Progenitor cell of endocrine pancreas (in vitro differentiated cells): ENCODE data around the gene NPB. TPM values are rescaled to one million over a fixed set of nuclear protein-coding genes. Genes with fewer than 3 reads are reported as not detected.

Source experiments
- DNase-seq: peaks from one replicate; pipeline ENCODE4 v3.0.0; 2021; ENCODE audit warnings: low spot score; ENCODE audit not compliant: unreplicated experiment
- H3K27ac Mint-ChIP-seq: 2 replicates; pipeline ENCODE4 v1.8.0; 2021; ENCODE audit warnings: mild to moderate bottlenecking, moderate library complexity, mixed read lengths
- H3K27me3 Mint-ChIP-seq: 2 replicates; pipeline ENCODE4 v1.8.0; 2021; ENCODE audit warnings: mixed read lengths
- H3K36me3 Mint-ChIP-seq: 2 replicates; pipeline ENCODE4 v1.8.0; 2022; ENCODE audit warnings: mixed read lengths; ENCODE audit not compliant: insufficient read depth
- H3K4me1 Mint-ChIP-seq: 2 replicates; pipeline ENCODE4 v1.8.0; 2021; ENCODE audit warnings: low read depth, mixed read lengths
- H3K4me3 Mint-ChIP-seq: 2 replicates; pipeline ENCODE4 v1.8.0; 2021; ENCODE audit warnings: low read depth, mild to moderate bottlenecking, moderate library complexity, mixed read lengths
- H3K9me3 Mint-ChIP-seq: 2 replicates; pipeline ENCODE4 v1.8.0; 2021; ENCODE audit warnings: low read depth, mixed read lengths
- CTCF ChIP-seq: fragments of 200-600 bp; sonication (generic); IDR thresholded peaks from one replicate; pipeline ENCODE4 v1.5.0; 2021; ENCODE audit warnings: antibody characterized with exemption, mild to moderate bottlenecking; ENCODE audit not compliant: unreplicated experiment
- total RNA-seq: library from RNA; stranded (reverse); gene quantifications from 2 replicates; pipeline ENCODE4 v1.2.1, GENCODE V29; 2021

Gene NPB
- total RNA-seq, 1 donor from 2014 or later: 1.7 TPM

- peaks cover 17% of the 10 kb centered on the region for H3K36me3 Mint-ChIP-seq
- no peak for DNase-seq
- H3K27ac Mint-ChIP-seq: no peak overlapping the region
- H3K27me3 Mint-ChIP-seq: peaks cover 9% of the 10 kb centered on the region
- no peaks in the 10 kb centered on the region for H3K9me3 Mint-ChIP-seq
- no peak for TF ChIP-seq CTCF
- H3K4me1 Mint-ChIP-seq: no peaks in the 10 kb centered on the region
- H3K4me3 Mint-ChIP-seq: no peak overlapping the region
Measured at GRCh38 chr17:81898885-81899284, 3.2 kb upstream of the NPB start.

- no peak overlapping the region for H3K4me3 Mint-ChIP-seq
- H3K4me1 Mint-ChIP-seq: no peaks in the 10 kb centered on the region
- H3K9me3 Mint-ChIP-seq: no peaks in the 10 kb centered on the region
- DNase-seq: no peak
- no peak for TF ChIP-seq CTCF
- H3K27ac Mint-ChIP-seq: peak overlapping the region; percentile 49
- peaks cover 18% of the 10 kb centered on the region for H3K36me3 Mint-ChIP-seq
- H3K27me3 Mint-ChIP-seq: peaks cover 9% of the 10 kb centered on the region
Measured at GRCh38 chr17:81899514-81900166, 2.4 kb upstream of the NPB start.

- Mint-ChIP-seq H3K36me3 (peaks cover 17% of the 10 kb centered on the region), H3K9me3 (no peaks in the 10 kb centered on the region), H3K27ac (no peak overlapping the region), H3K4me3 (no peak overlapping the region), H3K4me1 (no peaks in the 10 kb centered on the region), H3K27me3 (peaks cover 9% of the 10 kb centered on the region)
- DNase-seq: no peak
- no peak for TF ChIP-seq CTCF
Measured at GRCh38 chr17:81900181-81900820, 1.7 kb upstream of the NPB start.

- DNase-seq: no peak
- H3K36me3 Mint-ChIP-seq: peaks cover 16% of the 10 kb centered on the region
- no peak for TF ChIP-seq CTCF
- peak overlapping the region; percentile 47 for H3K4me3 Mint-ChIP-seq
- no peaks in the 10 kb centered on the region for H3K4me1 Mint-ChIP-seq
- H3K27ac Mint-ChIP-seq: no peak overlapping the region
- H3K9me3 Mint-ChIP-seq: no peaks in the 10 kb centered on the region
- peaks cover 9% of the 10 kb centered on the region for H3K27me3 Mint-ChIP-seq
Measured at GRCh38 chr17:81901167-81902022, 643 bp upstream of the NPB start.

GRCh38 chr17:81902653-81903414, 796 bp downstream of the NPB start:
- peaks cover 14% of the 10 kb centered on the region for H3K36me3 Mint-ChIP-seq
- no peak overlapping the region for H3K27ac Mint-ChIP-seq
- no peak for DNase-seq
- H3K27me3 Mint-ChIP-seq: peaks cover 9% of the 10 kb centered on the region
- no peaks in the 10 kb centered on the region for H3K9me3 Mint-ChIP-seq
- TF ChIP-seq CTCF: no peak
- H3K4me1 Mint-ChIP-seq: no peaks in the 10 kb centered on the region
- H3K4me3 Mint-ChIP-seq: no peak overlapping the region
